Suprapubic skin (tissue), 4 donors: ENCODE results near the gene SMARCD3. TPM values are rescaled to one million over a fixed set of nuclear protein-coding genes. Genes with fewer than 3 reads are reported as not detected.
A peak's percentile ranks its signal among the peaks of the same experiment; 100 is the strongest.

Experiments
- DNase-seq, 2 donors: peaks; one replicate each; pipeline ENCODE4 v3.0.0-alpha.2; 2019; ENCODE audit warnings: low spot score in 2 of 2
- H3K27ac ChIP-seq: fragments of 200-600 bp; sonication (generic); one replicate; pipeline ENCODE4 v1.5.1; 2019
- H3K27me3 ChIP-seq: fragments of 200-600 bp; sonication (generic); one replicate; pipeline ENCODE4 v1.5.1; 2019
- H3K36me3 ChIP-seq: fragments of 200-600 bp; sonication (generic); one replicate; pipeline ENCODE4 v1.5.1; 2019
- H3K4me1 ChIP-seq: fragments of 200-600 bp; sonication (generic); one replicate; pipeline ENCODE4 v1.5.1; 2019
- H3K4me3 ChIP-seq: fragments of 200-600 bp; sonication (generic); one replicate; pipeline ENCODE4 v1.5.1; 2019; ENCODE audit warnings: mild to moderate bottlenecking
- H3K9me3 ChIP-seq: fragments of 200-600 bp; sonication (generic); one replicate; pipeline ENCODE4 v1.5.1; 2019
- EP300 ChIP-seq: sonication (generic); formaldehyde crosslinking; IDR thresholded peaks from one replicate; pipeline ENCODE4 v1.6.1; 2017; ENCODE audit warnings: antibody characterized with exemption
- POLR2A ChIP-seq, 2 donors: fragments of 450-650 bp; IDR thresholded peaks; one replicate each; pipeline ENCODE4 v1.6.1; 2017; ENCODE audit warnings: antibody characterized with exemption in 2 of 2, mild to moderate bottlenecking in 2 of 2, moderate library complexity in 2 of 2
- POLR2AphosphoS5 ChIP-seq, 3 donors: sonication (generic); formaldehyde crosslinking; IDR thresholded peaks; one replicate each; pipeline ENCODE4 v1.6.1; 2017; ENCODE audit warnings: antibody characterized with exemption in 3 of 3
- WGBS: methylation state at CpG from one replicate; pipeline ENCODE4 v1.1.5; 2018; 5-methylcytosine and 5-hydroxymethylcytosine counted together
- total RNA-seq, 4 donors: library from RNA; depleted of rRNA; stranded (reverse); fragments of >200 nt; gene quantifications; one replicate each; pipeline ENCODE4 v1.1.0, GENCODE V29; 2016
- TF ChIP-seq, protein P1 (sequence below), 2 donors: fragments of 200-600 bp in 1 of 2; fragments of 450-650 bp in 1 of 2; sonication (generic) in 1 of 2; IDR thresholded peaks; one replicate each; pipeline ENCODE4 v1.5.1; 2016 to 2019; ENCODE audit warnings: antibody characterized with exemption in 2 of 2, mild to moderate bottlenecking in 1 of 2, moderate library complexity in 1 of 2

The SMARCD3 gene
- total RNA-seq, 4 donors from 2014 or later: 9.6 to 15.8 (median 10.9) TPM

DNA sequence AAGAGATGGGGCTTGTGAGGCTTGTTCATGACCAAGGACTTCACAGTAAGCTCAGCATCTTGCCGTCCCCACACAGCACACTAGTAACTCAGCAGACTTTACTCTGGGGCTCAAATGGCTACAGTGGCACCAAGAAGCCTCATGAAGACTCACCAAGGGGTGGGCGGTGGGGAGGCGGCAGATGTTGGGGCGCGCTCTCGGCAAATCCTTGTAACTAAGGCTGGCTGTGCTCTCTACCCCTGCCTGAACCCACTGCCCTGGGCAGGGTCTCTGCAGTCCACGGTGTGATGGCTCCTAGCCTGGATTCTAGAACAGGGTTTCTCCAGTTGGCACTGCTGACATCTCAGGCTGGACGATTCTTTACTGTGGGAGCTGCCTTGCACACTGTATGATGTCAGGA is 12.4 kb upstream of the SMARCD3 start:
- no peaks in the 10 kb centered on the region for H3K36me3 ChIP-seq
- 88% methylated on average over 7 of the region's 8 CpGs for WGBS
- H3K4me1 ChIP-seq: peaks cover 23% of the 10 kb centered on the region
- H3K9me3 ChIP-seq: no peaks in the 10 kb centered on the region
- no peak overlapping the region for H3K27ac ChIP-seq
- no peak for DNase-seq
- H3K4me3 ChIP-seq: no peak overlapping the region
- no peaks in the 10 kb centered on the region for H3K27me3 ChIP-seq
- TF ChIP-seq POLR2A (IDR thresholded peaks at IDR 0.05): no peak
- TF ChIP-seq, protein P1, sequence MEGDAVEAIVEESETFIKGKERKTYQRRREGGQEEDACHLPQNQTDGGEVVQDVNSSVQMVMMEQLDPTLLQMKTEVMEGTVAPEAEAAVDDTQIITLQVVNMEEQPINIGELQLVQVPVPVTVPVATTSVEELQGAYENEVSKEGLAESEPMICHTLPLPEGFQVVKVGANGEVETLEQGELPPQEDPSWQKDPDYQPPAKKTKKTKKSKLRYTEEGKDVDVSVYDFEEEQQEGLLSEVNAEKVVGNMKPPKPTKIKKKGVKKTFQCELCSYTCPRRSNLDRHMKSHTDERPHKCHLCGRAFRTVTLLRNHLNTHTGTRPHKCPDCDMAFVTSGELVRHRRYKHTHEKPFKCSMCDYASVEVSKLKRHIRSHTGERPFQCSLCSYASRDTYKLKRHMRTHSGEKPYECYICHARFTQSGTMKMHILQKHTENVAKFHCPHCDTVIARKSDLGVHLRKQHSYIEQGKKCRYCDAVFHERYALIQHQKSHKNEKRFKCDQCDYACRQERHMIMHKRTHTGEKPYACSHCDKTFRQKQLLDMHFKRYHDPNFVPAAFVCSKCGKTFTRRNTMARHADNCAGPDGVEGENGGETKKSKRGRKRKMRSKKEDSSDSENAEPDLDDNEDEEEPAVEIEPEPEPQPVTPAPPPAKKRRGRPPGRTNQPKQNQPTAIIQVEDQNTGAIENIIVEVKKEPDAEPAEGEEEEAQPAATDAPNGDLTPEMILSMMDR (IDR thresholded peaks at IDR 0.05): no peak
- TF ChIP-seq POLR2AphosphoS5 (IDR thresholded peaks at IDR 0.05): no peak
- no peak for TF ChIP-seq EP300

GRCh38 chr7:151260471-151260870 is 12.0 kb upstream of the SMARCD3 start:
- no peaks in the 10 kb centered on the region for H3K27me3 ChIP-seq
- H3K36me3 ChIP-seq: no peaks in the 10 kb centered on the region
- TF ChIP-seq POLR2A (IDR thresholded peaks at IDR 0.05) (no peak), POLR2AphosphoS5 (IDR thresholded peaks at IDR 0.05) (no peak), EP300 (no peak)
- TF ChIP-seq, protein P1 (IDR thresholded peaks at IDR 0.05): no peak
- DNase-seq: no peak
- peaks cover 23% of the 10 kb centered on the region for H3K4me1 ChIP-seq
- WGBS: 93% methylated on average over 11 of the region's 11 CpGs
- no peaks in the 10 kb centered on the region for H3K9me3 ChIP-seq
- no peak overlapping the region for H3K27ac ChIP-seq
- no peak overlapping the region for H3K4me3 ChIP-seq

GRCh38 chr7:151257990-151258389 is 9.5 kb upstream of the SMARCD3 start:
- H3K27ac ChIP-seq: no peak overlapping the region
- TF ChIP-seq POLR2A (IDR thresholded peaks at IDR 0.05) (no peak), POLR2AphosphoS5 (IDR thresholded peaks at IDR 0.05) (no peak), EP300 (no peak)
- TF ChIP-seq, protein P1 (IDR thresholded peaks at IDR 0.05): no peak
- peak in 1 of 2 donors; percentile 47 for DNase-seq
- H3K9me3 ChIP-seq: no peaks in the 10 kb centered on the region
- H3K36me3 ChIP-seq: no peaks in the 10 kb centered on the region
- no peak overlapping the region for H3K4me3 ChIP-seq
- WGBS: 92% methylated on average over 7 of the region's 7 CpGs
- no peaks in the 10 kb centered on the region for H3K27me3 ChIP-seq
- peaks cover 25% of the 10 kb centered on the region for H3K4me1 ChIP-seq

DNA sequence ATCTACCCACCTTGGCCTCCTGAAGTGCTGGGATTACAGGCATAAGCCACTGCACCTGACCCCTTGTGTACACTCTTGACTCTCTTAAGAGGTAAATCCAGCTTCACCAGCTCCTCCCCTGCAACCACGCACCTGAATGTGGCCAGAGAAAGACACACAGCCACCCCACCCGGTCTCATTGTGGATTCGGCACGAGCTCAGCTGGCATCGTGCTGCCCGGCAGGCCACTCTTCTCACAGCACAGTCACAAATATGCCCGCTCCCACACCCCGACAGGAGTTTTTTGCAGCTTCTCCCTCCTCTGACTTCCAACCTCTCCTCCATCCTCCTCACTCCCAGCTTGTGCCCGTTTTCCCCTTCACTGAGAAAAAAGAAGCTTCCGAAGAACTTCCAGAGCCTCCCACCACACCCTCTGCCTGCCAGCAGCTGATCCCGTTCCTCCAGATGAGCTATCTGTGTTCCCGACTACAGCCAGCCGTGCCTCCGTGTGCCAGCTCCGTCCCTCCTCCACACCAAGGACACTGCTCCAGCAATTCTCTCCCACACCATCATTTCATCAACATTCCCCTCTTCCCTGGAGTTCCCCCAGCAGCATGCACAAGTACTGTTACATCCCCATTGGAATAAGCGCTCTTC is 8.0 kb upstream of the SMARCD3 start:
- Histone ChIP-seq H3K27me3 (no peaks in the 10 kb centered on the region), H3K4me3 (no peak overlapping the region), H3K4me1 (peaks cover 28% of the 10 kb centered on the region), H3K27ac (no peak overlapping the region), H3K36me3 (no peaks in the 10 kb centered on the region), H3K9me3 (no peaks in the 10 kb centered on the region)
- DNase-seq: peak in 1 of 2 donors; percentile 43
- TF ChIP-seq POLR2AphosphoS5 (IDR thresholded peaks at IDR 0.05): no peak
- TF ChIP-seq EP300: no peak
- TF ChIP-seq, protein P1 (IDR thresholded peaks at IDR 0.05): no peak
- TF ChIP-seq POLR2A (IDR thresholded peaks at IDR 0.05): no peak
- 62% methylated on average over 16 of the region's 16 CpGs for WGBS

DNA sequence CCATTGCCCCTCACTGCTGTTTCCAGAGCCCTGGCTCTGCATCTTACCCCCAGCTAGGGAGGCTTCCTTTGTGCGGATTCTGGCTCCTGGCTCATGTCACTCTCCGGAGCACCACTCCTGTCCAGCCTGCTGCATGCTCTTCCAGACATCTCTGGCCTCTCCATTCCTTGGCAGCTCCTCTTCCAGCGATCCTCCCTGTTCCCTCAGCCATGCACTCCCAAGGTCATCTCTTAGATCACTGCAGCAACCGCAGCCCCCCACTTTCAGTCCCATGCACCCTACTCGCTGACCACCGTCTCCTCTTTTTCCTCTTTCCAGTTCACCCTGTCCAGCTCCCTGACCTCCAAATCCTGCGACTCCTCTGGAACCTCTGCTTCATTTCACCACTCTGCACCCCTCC is 6.9 kb upstream of the SMARCD3 start:
- peak in 1 of 2 donors; percentile 42 for DNase-seq
- H3K4me1 ChIP-seq: peaks cover 31% of the 10 kb centered on the region
- no peak overlapping the region for H3K4me3 ChIP-seq
- no peaks in the 10 kb centered on the region for H3K9me3 ChIP-seq
- H3K27me3 ChIP-seq: no peaks in the 10 kb centered on the region
- H3K27ac ChIP-seq: no peak overlapping the region
- WGBS: 78% methylated on average over 7 of the region's 7 CpGs
- no peaks in the 10 kb centered on the region for H3K36me3 ChIP-seq
- no peak for TF ChIP-seq POLR2AphosphoS5 (IDR thresholded peaks at IDR 0.05)
- TF ChIP-seq POLR2A (IDR thresholded peaks at IDR 0.05): no peak
- TF ChIP-seq, protein P1 (IDR thresholded peaks at IDR 0.05): no peak
- TF ChIP-seq EP300: no peak
